DMS53 (cell line): ENCODE results near the gene CCDC177.

ENCODE experiments used
- DNase-seq: peaks from one replicate; lab custom pipeline; 2025; lab: John Stamatoyannopoulos, UW

The CCDC177 gene

DNA sequence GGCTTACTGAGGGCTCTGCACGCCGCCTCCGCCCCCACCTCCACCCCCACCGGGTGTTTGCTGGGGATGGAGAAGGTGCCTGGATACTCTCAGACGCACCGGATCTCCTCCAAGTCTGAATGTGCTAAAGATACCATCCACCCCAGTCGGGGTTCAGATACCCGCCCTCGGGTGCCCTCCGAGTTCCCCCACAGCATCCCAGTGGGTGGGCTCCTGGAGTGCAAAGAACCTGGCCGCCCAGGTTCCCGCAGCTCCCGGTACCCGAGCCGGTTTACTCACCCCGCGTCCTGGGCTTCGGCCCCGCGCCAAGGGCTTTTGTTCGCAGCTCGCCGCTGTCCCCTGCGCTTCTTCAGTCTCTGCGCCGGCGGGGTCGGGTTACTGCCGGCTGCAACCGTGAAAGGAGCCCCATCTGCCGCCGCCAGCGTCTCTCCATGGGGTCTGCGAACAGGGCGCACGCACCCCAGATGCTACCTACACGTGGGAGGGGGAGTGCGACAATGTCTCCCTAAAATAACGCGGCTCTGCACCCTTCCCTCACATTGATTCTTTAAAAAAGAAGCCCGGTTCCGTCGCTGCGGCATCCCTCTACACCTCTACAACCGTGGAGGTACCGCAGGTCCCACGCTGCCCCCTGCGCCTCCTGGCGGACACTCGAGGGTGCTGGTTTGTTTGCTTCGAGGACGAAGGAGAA is at the start of gene CCDC177:
Gene CCDC177 (minus strand): TSS at position 609 of the 691 bp plus-strand sequence. CDS start 1,249 bp downstream, outside the sequence.
- DNase-seq: peak; percentile 82

DNA sequence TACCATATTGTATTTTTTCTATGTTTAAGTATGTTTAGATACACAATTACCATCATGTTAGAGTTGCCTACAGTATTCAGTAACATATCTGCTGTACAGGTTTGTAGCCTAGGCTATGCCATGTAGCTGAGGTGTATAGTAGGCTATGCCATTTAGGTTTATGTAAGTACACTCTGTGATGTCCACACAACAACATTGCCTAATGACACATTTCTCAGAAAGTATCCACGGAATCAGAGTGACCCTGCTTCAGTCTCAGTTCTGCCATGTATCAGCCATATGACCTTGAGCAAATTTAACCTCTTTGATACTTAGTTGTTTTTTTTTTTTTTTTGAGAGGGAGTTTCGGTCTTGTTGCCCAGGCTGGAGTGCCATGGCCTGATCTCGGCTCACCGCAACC is 49.5 kb upstream of the CCDC177 start:
- DNase-seq: no peak

DNA sequence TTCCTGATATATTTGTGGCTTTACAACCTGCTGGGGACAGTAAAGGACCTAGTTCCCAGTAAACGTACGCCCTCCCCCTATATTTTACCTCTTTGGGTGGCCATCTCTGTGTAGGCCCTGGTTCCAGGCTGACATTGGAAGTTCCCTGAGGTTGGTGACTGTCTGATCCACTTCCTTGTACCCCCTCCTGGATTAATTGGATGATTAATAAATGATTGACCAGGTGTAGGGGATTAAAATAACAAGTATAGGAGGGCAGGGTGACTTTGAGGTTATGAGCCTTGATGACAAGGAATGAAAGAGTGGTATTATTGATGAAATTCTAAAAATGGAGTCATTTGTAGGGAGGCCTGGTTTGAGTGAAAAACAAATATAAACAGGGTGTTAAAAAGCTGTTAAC is 46.3 kb upstream of the CCDC177 start:
- DNase-seq: no peak

DNA sequence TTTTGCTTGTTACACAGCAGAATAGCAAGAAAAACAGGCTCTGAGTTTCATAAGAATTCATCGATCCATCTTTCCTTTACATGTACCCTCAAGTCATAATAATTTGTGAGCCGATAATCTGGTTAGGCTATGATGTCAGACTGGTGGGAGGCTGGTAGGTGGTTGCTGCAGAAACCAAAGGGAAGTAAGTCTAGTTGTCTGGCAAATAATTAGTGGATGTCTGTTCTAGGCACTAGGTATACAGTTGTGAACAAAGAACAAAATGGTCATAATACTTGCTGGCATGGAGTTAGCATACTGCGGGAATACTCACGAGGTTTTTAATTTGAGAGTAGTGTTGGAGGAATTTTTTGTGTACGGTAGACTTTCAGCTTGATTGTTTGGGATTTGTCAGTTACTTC is 45.5 kb upstream of the CCDC177 start:
- DNase-seq: no peak

GRCh38 chr14:69619012-69619411 is 44.3 kb upstream of the CCDC177 start:
- no peak for DNase-seq

GRCh38 chr14:69617796-69618195 is 43.1 kb upstream of the CCDC177 start:
- DNase-seq: peak; percentile 40

DNA sequence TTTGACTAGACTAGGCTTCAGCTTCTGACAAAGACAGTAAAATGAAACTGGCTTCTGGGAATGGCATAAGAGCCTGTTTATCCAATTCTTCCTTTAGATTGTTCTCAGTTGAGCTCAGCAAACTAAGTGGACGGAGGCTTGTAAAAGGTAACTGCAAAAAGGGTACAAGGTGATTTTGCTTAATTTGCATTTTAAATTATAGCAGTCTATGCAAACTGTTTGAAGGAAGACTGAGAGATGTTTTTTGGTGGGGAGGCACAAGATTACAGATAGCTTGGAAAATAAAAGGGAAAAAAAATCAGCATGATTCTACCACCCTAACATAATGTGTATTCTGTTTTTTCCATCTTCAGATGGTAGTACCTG is 41.7 kb upstream of the CCDC177 start:
- DNase-seq: no peak

- DNase-seq: peak; percentile 55
These were observed 41.1 kb upstream of the CCDC177 start for GRCh38 chr14:69615496-69616407.

DNA sequence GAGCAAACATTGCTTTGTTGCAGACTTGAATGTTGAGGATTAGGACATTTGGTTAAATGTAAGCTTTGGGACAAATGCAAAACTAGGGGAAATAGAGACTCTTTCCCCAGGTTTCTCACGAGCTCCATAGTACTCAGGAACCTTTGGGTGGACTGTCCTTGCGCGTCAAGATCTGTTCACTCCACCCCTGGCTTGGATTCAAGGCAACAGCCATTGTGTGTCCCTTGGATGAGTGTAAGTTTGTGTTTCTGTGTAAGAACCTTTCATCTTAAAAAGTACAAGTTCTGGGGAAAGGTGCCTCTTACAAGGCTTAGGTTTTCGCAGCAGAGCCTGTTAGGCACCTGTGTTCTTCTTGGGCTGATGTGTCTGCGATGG is 40.4 kb upstream of the CCDC177 start:
- DNase-seq: no peak

GRCh38 chr14:69614592-69614991 is 39.9 kb upstream of the CCDC177 start:
- DNase-seq: no peak

DNA sequence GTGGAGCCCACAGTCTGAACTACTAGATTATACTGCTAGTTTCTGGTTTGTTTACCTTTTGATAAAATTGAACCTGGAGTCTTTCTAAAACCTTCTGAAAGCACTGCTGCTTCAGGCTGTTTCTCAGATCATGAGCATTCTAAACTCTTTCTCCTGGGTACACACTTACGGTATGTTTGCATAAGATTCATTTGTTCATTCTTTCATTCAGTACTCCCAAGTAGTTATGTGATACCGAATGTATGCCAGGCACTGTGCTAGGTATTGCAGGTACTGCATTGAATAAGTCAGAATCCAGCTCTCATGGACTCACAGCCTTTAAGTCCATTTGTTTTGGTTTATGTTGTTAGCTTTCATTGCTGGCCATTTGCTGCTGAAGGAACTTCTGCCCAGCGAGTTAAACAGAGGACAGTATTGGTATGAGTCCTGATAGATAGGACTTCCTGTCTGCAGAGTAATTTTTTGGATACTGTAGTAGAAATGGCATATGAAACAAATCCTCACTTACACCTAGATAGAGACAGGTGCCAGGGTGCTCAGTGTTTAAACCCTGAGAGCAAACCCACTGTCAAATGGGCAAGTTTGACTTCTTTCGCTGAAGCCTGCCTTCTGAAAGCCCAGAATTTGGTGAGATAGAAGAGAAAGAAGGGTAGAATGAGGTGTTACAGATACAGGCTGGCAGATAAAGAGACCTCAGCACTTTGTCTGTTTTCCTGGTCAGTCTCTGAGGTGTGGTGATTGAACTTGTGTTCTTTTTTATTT is 38.8 kb upstream of the CCDC177 start:
- no peak for DNase-seq

DNA sequence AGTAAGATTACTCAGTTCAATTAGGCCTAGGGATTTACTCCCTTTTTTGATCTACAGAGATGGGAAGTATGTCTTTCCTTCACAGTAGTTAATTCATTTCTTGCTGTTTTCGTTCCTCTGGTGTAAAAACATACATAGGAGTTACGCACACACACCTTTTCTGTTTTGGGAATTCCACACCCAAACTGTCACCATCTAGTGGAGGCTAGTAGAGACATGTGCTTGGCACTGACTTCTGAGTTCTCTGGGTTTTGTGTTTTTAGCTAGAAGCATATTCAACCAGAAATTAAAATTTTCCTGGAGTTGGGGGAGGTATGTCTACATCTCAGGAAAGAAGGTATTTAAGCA is 38.1 kb upstream of the CCDC177 start:
- DNase-seq: no peak

GRCh38 chr14:69612014-69612782 is 37.5 kb upstream of the CCDC177 start:
- DNase-seq: peak; percentile 66

DNA sequence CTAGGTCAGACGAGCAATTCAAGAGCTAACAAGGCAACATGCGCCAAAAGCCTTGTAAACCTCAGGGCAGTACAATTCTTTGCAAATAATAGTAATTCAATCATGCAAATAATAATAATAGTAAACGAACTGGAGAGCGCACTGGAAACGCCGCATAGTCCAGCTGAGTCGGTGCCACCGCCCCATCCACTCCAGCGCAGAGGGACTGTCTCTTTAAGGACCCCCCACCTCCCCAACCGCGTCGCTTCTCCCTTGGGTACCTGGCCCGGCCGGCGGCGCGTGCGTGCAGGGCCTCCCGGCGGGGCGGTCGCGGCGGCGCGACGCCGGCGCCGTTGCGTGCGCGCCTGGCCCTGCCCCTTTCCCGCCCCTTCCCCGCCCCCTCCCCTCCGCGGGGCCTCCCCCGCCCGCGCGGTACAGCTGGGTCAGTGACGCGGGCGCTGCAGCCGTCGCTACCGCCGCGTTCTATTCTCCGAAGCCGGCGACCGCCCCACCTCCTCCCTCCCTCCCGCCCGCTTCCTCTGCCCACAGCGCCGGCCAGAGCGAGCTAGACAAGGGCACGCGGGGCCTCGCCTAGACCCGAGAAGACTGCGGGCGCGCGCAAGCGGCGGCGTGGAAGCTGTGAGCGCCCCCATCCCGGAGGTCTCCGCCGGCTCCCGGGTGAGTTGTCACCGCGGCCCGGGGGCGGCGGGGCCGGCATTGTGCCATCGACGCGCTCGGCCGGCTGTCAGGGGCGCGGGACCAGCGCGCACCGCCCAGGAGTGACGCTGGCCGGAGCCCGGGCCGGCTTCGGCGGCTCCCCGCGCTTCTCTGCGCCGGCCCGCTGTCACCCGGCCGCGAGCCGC is 36.7 kb upstream of the CCDC177 start, which contains the start of gene SUSD6:
Gene SUSD6 (plus strand): TSS at position 425 of the 842 bp plus-strand sequence. CDS start 46,997 bp downstream, outside the sequence.
- DNase-seq: peak; percentile 94

DNA sequence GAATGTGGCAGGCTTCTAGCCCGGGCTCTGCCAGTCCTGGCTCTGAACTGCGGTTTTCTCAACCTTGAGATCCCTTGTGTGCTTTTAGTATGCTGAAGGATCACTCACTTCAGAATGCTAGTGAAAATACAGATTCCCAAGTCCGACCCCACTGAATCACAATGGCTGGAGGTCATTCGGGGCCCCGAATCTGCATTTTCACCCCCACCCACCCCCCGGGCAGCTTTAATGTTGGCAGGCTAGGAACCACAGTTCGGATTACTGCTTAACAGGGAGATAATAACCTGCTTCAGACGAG is 36.2 kb upstream of the CCDC177 start:
- peak; percentile 62 for DNase-seq

GRCh38 chr14:69610020-69610873 is 35.6 kb upstream of the CCDC177 start:
- DNase-seq: peak; percentile 35

DNA sequence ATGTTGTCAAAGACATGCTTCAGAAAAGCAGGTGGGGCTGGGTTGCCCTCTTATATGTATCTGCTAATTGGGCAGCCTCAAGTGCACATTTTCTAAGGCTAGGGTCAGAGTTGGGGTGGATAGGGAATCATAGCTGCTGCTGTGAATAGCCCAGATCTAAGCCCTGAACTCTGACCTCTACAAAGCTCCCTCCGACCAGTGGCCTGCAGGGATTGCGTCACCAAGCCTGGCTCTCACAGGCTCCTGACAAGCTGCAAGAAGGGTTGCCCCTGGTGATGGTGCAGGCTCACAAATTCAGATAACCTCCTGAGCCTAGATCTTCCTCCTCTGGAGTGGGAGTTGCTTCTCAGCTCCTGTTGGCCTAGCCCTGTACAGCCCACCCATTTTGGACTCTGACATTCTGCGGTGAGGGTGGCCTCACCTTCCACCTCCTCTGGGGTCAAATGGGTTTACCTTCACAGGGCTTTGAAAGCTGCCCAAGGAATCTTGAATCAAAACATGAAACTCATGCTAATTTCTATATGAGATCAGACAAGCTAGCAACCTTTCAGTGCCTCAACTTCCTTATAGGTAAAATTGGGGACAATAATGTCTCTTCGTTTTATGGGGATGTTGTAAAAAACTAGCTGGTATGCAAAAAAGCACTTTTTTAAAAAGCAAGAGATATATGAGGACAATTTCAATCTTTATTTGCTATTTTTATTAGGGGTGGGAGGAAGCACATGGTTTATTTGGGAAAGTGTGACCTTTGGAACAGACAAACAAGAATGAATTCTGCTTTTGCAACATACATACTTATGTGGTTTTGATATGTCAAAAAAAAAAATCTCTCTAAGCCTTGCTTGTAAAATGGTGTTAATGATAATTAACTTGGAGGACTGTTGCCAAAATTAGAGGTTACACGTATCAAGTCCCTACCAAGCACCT is 31.9 kb upstream of the CCDC177 start:
- no peak for DNase-seq

DNA sequence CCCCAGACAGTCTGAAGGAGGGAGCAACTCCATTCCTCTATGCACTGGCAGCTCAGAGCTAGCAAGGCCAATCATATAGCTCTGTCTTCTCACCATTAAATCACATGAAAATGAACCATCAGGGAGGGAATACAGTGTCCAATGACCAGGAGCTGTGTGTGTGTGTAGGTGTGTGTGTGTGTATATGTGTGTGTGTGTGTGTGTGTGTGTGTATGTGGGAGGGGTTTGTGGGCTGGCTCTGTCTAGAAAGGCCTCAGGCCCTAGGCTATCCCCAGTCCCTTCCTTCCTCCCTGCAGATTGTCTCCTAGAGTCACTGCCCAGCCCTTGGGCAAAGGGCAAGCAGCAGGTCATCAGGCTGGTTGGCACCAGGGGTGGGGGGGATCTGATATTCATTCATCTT is 31.1 kb upstream of the CCDC177 start:
- no peak for DNase-seq

- no peak for DNase-seq
These were observed 25.7 kb upstream of the CCDC177 start for GRCh38 chr14:69600304-69600891.
